K562 (cell line): ENCODE results near the gene PLCB1. TPM values are rescaled to one million over a fixed set of nuclear protein-coding genes. Genes with fewer than 3 reads are reported as not detected.

ENCODE experiments used
- ATAC-seq: fragments of 200-7000 bp; cut with Tn5 transposase; 3 replicates; pipeline ENCODE4 v1.9.1; 2020; ENCODE audit warnings: moderate library complexity
- BruUV-seq: library from RNA; stranded (reverse); fragments of 400-500 nt; replicated peaks from 2 replicates; lab custom pipeline; 2021; lab: Mats Ljungman, UMichigan
- CTCF ChIA-PET: fragments of 300-600 bp; formaldehyde crosslinking; extraction: SDS; loops from one replicate; lab custom pipeline; 2021; ENCODE audit warnings: low intra/inter-chr PET ratio; lab: Yijun Ruan, JAX
- POLR2A ChIA-PET: fragments of 300-600, 350-650 bp; sonication (Branson Sonifier 250); formaldehyde crosslinking; extraction: SDS; loops from one replicate; lab custom pipeline; 2021; ENCODE audit warnings: antibody characterized with exemption, inconsistent platforms; lab: Yijun Ruan, JAX
- DNase-seq, 4 experiments: peaks; one replicate each; pipeline versions ENCODE4 v3.0.0 to v3.0.0-alpha.2; 2011 to 2018; ENCODE audit warnings: low spot score in 3 of 4, mixed read lengths in 3 of 4; ENCODE audit errors: extremely low read depth in 1 of 4
- FAIRE-seq: peaks from 2 replicates; lab custom pipeline; 2011; peaks lifted over from hg19 to GRCh38; lab: Jason Lieb, UNC
- H2AFZ ChIP-seq: 2 replicates; pipeline ENCODE4 v1.6.0; 2011; ENCODE audit warnings: low read depth, low read length, control low read depth, inconsistent platforms
- H3K27ac ChIP-seq: fragments of 200-600 bp; 3 replicates; pipeline ENCODE4 v1.8.0; 2011; ENCODE audit warnings: low read depth, mild to moderate bottlenecking, control low read depth, inconsistent platforms, low read length, moderate library complexity, mixed read lengths; ENCODE audit errors: extremely low read depth
- H3K27me3 ChIP-seq, 2 experiments: fragments of 300-600 bp in 1 of 2; 2 replicates in 1 of 2; 3 replicates in 1 of 2; pipeline versions ENCODE4 v1.6.0 to v1.8.0; 2011; ENCODE audit warnings: inconsistent platforms in 2 of 2, low read length in 2 of 2, mild to moderate bottlenecking in 1 of 2, mixed read lengths in 1 of 2, moderate library complexity in 1 of 2; ENCODE audit not compliant: control insufficient read depth in 2 of 2, insufficient read depth in 2 of 2
- H3K36me3 ChIP-seq: fragments of 300-600 bp; 3 replicates; pipeline ENCODE4 v1.8.0; 2011; ENCODE audit warnings: mild to moderate bottlenecking, low read length, inconsistent platforms; ENCODE audit not compliant: control insufficient read depth, insufficient read depth
- H3K4me1 ChIP-seq, 2 experiments: fragments of 200-600 bp in 1 of 2; replicated peaks in 1 of 2; 2 replicates in 1 of 2; 3 replicates in 1 of 2; pipeline versions ENCODE4 v1.5.1 to v1.8.0; 2011; ENCODE audit warnings: inconsistent platforms in 2 of 2, low read length in 2 of 2, mild to moderate bottlenecking in 1 of 2, mixed read lengths in 1 of 2, moderate library complexity in 1 of 2; ENCODE audit not compliant: control insufficient read depth in 2 of 2, insufficient read depth in 2 of 2
- H3K4me2 ChIP-seq: 2 replicates; pipeline ENCODE4 v1.6.1; 2011; ENCODE audit warnings: low read length, control low read depth, inconsistent platforms, mixed read lengths; ENCODE audit not compliant: insufficient read depth
- H3K4me3 ChIP-seq: fragments of 200-600 bp; sonication (generic), shearing (Covaris generic); 2 replicates; pipeline ENCODE4 v1.5.1; 2016; ENCODE audit warnings: control low read depth, inconsistent platforms
- H3K79me2 ChIP-seq: fragments of 200-600 bp; 3 replicates; pipeline ENCODE4 v1.8.0; 2011; ENCODE audit warnings: low read length, inconsistent platforms; ENCODE audit not compliant: control insufficient read depth, insufficient read depth
- H3K9ac ChIP-seq, 2 experiments: 2 replicates each; pipeline versions ENCODE4 v1.6.0 to v1.6.1; 2011; ENCODE audit warnings: low read depth in 2 of 2, low read length in 2 of 2, control low read depth in 1 of 2, inconsistent platforms in 1 of 2, mild to moderate bottlenecking in 1 of 2, mixed read lengths in 1 of 2; ENCODE audit not compliant: insufficient read depth in 1 of 2
- H3K9me1 ChIP-seq: one replicate; pipeline ENCODE4 v1.6.0; 2011; ENCODE audit warnings: inconsistent platforms, mild to moderate bottlenecking, low read length, moderate library complexity; ENCODE audit not compliant: control insufficient read depth, insufficient read depth
- H3K9me3 ChIP-seq: replicated peaks from 2 replicates; pipeline ENCODE4 v1.5.1; 2011; ENCODE audit warnings: low read depth, low read length, inconsistent platforms; ENCODE audit not compliant: control insufficient read depth, insufficient read depth
- H4K20me1 ChIP-seq: replicated peaks from 2 replicates; pipeline ENCODE4 v1.6.1; 2011; ENCODE audit warnings: low read length, inconsistent platforms, mixed read lengths; ENCODE audit not compliant: control insufficient read depth, insufficient read depth
- GTF2A2 ChIP-seq: IDR thresholded peaks from 2 replicates; pipeline ENCODE4 v1.6.1; 2016; ENCODE audit warnings: mild to moderate bottlenecking, missing genetic modification characterization, missing compliant biosample characterization
- MAFG ChIP-seq: fragments of 450-650 bp; conservative IDR thresholded peaks from 2 replicates; pipeline ENCODE4 v1.6.1; 2016; ENCODE audit warnings: missing genetic modification characterization, missing compliant biosample characterization
- NR1H2 ChIP-seq: sonication (generic); formaldehyde crosslinking; IDR thresholded peaks from 2 replicates; pipeline ENCODE4 v1.4.0; 2020; ENCODE audit warnings: mild to moderate bottlenecking, missing genetic modification reagents
- PCBP2 ChIP-seq: fragments of 200-400 bp; formaldehyde crosslinking; IDR thresholded peaks from 2 replicates; pipeline ENCODE4 v1.6.1; 2018; ENCODE audit warnings: low read length, low read depth, mild to moderate bottlenecking, moderate library complexity; ENCODE audit not compliant: poor library complexity, severe bottlenecking
- PTTG1 ChIP-seq: fragments of 450-650 bp; IDR thresholded peaks from 2 replicates; pipeline ENCODE4 v1.6.1; 2016; ENCODE audit warnings: low read depth, mild to moderate bottlenecking, missing genetic modification characterization, missing compliant biosample characterization
- ZC3H11A ChIP-seq: IDR thresholded peaks from 2 replicates; pipeline ENCODE4 v1.6.1; 2012; ENCODE audit warnings: low read depth, low read length, improper control_type of control experiment
- ZFX ChIP-seq: sonication (generic); formaldehyde crosslinking; IDR thresholded peaks from 2 replicates; pipeline ENCODE4 v1.8.0; 2022; ENCODE audit warnings: mild to moderate bottlenecking, missing genetic modification reagents, moderate library complexity
- ZNF830 ChIP-seq: fragments of 250-450 bp; sonication (Bioruptor Pico); IDR thresholded peaks from 2 replicates; pipeline ENCODE4 v1.5.0; 2021; ENCODE audit warnings: mild to moderate bottlenecking
- WGBS: fragments of 100-300 bp; shearing (Covaris generic); methylation state at CpG from one replicate; pipeline ENCODE4 v1.1.6; 2016; ENCODE audit warnings: low coverage, mixed read lengths; ENCODE audit not compliant: insufficient coverage; ENCODE audit errors: missing lambda C conversion rate; 5-methylcytosine and 5-hydroxymethylcytosine counted together
- in situ Hi-C: fragments of 300-500 bp; cut with MboI; formaldehyde crosslinking; loops from 4 replicates; pipeline ENCODE4 v1.15.0; 2018; ENCODE audit warnings: inconsistent platforms, mixed read lengths
- intact Hi-C: fragments of 100-400 bp; cut with micrococcal nuclease; formaldehyde crosslinking; loops from 2 replicates; pipeline ENCODE4 v1.14.2; 2022
- polyA plus RNA-seq, 8 experiments: library from polyadenylated mRNA; depleted of rRNA in 4 of 8; stranded (reverse) in 5 of 8; unstranded in 3 of 8; fragments of >200 nt; fragmentation: Nextera tagmentation in 2 of 8; fragmentation: Illumina TruSeq in 1 of 8; extraction: Ambion mirVana in 2 of 8; extraction: Trizol in 1 of 8; gene quantifications; 2 replicates each; pipeline versions ENCODE4 v1.2.1 to v1.2.3, GENCODE V29; 2011 to 2014; ENCODE audit warnings: inconsistent platforms in 1 of 8, missing spikeins in 1 of 8
- total RNA-seq, 7 experiments: library from RNA; depleted of rRNA in 6 of 7; stranded (reverse); fragments of >200 nt in 6 of 7; fragmentation: Illumina TruSeq in 2 of 7; extraction: Trizol in 2 of 7; gene quantifications; 2 replicates each; pipeline versions ENCODE4 v1.2.1 to v1.2.3, GENCODE V29; 2011 to 2021; ENCODE audit warnings: low replicate concordance in 1 of 7
- TF ChIP-seq, protein P1 (sequence below): fragments of 250-450 bp; sonication (Bioruptor Pico); IDR thresholded peaks from 2 replicates; pipeline ENCODE4 v1.8.0; 2022; ENCODE audit warnings: inconsistent platforms, mild to moderate bottlenecking, moderate library complexity, borderline replicate concordance

PLCB1 gene
- total and polyA plus RNA-seq, 9 of the 15 experiments (the other 6 are each of a cell fraction or from before 2014, with no cell fraction given), result 0.34 to 3.1 (median 1.3) TPM

DNA sequence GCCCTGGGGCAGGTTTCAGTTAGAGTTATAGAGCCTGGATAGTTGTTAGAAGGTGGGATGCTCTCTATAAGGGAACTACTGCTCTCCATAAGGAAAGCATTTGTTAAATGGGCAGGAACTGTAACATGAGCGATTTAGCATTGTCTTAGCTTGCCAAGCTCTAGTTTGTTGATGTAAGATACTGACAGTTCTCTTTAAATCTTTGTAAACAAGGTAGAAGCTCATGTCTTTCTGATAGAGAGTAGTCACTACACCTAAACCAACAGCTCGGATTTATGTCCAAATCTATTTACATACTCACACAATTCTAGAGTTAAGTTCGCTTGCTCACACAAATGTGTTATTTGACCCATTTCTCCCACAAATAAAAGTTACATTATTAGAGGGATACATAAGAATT, 87.3 kb downstream of the PLCB1 start:
- no peaks in the 10 kb centered on the region for H3K4me1 ChIP-seq
- no peak for DNase-seq
- no peaks in the 10 kb centered on the region for H3K36me3 ChIP-seq
- H3K79me2 ChIP-seq, result no peaks in the 10 kb centered on the region
- intact Hi-C loops, result no loop called here
- no peak overlapping the region for H2AFZ ChIP-seq
- no TSS peak for BruUV-seq
- H3K9me3 ChIP-seq, result no peaks in the 10 kb centered on the region
- no peak overlapping the region for H3K4me2 ChIP-seq
- ChIA-PET CTCF (no interaction called here), POLR2A (no interaction called here)
- H3K27me3 ChIP-seq, result no peaks in the 10 kb centered on the region
- no peaks in the 10 kb centered on the region for H3K9me1 ChIP-seq
- in situ Hi-C loops, result no loop called here
- no peak overlapping the region for H3K9ac ChIP-seq
- FAIRE-seq, result no peak
- no peak for ATAC-seq
- TF ChIP-seq GTF2A2 (tag), result no peak
- TF ChIP-seq PTTG1 (tag), result no peak
- TF ChIP-seq NR1H2 (CRISPR knock-in tag), result no peak
- no peak for TF ChIP-seq PCBP2
- TF ChIP-seq ZC3H11A, result no peak
- TF ChIP-seq MAFG (tag), result no peak
- TF ChIP-seq ZFX (CRISPR knock-in tag), result no peak
- TF ChIP-seq, protein P1, sequence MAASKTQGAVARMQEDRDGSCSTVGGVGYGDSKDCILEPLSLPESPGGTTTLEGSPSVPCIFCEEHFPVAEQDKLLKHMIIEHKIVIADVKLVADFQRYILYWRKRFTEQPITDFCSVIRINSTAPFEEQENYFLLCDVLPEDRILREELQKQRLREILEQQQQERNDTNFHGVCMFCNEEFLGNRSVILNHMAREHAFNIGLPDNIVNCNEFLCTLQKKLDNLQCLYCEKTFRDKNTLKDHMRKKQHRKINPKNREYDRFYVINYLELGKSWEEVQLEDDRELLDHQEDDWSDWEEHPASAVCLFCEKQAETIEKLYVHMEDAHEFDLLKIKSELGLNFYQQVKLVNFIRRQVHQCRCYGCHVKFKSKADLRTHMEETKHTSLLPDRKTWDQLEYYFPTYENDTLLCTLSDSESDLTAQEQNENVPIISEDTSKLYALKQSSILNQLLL (CRISPR knock-in tag), result no peak
- TF ChIP-seq ZNF830 (CRISPR knock-in tag), result no peak
- TF ChIP-seq, all 486 proteins: peak for 0
- Histone ChIP-seq H3K27ac (no peak overlapping the region), H4K20me1 (no peaks in the 10 kb centered on the region), H3K4me3 (no peak overlapping the region)
- 0% methylated on average over 2 of the region's 3 CpGs for WGBS
